NCI-H82 treated with DMSO at 0.1 percent for 48 hours (cell line): ENCODE measurements around the gene IRF8.

Experiments used
- DNase-seq: peaks from one replicate; lab custom pipeline; 2025; ENCODE audit not compliant: unreplicated experiment; lab: John Stamatoyannopoulos, UW

Gene IRF8

GRCh38 chr16:85955566-85955965, 56.6 kb downstream of the IRF8 start:
- DNase-seq: no peak

DNA sequence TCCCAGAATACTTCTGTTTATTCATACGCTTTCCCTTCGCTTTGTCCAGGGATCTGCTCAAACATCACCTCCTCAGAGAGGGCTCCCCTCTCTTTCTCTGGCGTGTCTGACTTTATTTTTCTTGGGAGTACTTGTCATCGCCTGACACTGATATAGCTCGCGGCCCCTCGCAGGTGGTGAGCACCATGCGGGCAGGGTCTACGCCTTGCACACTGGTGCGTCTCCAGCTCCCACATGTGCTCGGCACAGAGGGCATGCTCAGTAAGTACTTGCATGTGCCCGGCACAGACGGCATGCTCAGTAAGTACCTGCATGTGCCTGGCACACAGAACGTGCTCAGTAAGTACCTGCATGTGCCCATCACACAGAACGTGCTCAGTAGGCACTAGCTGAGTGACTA, 57.5 kb downstream of the IRF8 start:
- no peak for DNase-seq

DNA sequence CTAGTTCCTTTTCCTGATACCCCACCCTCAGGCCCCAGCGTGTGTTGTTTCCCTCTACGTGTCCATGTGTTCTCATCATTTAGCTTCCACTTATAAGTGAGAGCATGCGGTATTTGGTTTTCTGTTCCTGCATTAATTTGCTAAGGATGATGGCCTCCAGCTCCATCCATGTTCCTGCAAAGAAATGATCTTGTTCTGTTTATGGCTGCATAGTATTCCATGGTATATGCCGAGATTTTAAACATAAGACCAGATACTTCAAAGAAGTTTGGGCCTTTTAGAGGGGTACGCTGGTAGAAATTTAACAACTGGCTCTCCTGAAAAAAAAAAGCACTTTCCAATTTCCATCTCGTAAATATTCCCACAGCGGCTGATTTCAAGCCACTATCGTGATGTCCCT, 59.8 kb downstream of the IRF8 start:
- DNase-seq: no peak

DNA sequence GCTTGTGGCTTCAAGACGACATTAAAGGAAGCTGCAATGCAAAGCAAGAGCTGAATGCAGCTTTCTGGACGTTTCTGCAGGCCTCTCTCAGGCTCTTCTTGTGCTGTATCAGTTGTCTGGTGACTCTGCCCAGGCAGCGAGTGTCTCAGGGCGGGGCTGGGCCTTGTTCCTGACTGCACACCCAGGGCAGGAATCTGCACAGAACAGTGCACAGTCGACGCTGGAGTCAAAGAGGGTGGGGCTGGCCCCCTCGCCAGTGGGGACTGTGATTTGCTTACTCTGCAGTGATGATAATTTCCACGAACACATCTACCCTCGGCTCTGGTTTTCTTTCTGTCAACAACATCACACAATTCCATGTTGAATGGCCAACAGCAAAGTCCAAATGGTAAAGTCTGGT, 60.7 kb downstream of the IRF8 start:
- no peak for DNase-seq

DNA sequence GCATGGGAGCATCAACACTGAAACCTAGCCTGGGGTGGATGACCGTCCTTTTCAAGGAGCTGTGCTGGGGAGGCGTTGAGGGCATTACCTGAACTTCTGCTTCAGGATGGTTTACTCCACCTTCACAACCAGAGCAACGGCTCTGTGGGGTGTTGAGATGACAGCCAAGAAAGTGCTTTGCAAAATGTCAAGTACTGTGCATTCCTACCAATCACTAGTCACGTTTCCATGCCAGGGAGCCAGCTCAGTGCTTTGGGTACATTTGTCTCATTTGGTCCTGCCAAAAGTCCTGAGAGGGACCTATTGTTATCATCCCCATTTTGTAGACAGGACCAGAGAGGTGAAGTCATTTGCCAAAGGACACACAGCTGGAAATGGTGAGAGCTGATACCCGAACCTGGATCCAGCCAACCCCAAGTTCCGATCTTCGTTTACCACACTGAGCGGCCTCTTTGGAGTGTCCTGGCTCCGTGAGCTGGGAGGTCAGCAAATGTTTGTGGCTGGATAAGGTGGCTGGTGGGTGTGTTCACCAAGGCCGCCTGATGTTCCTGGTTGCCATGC, 61.6 kb downstream of the IRF8 start:
- no peak for DNase-seq

DNA sequence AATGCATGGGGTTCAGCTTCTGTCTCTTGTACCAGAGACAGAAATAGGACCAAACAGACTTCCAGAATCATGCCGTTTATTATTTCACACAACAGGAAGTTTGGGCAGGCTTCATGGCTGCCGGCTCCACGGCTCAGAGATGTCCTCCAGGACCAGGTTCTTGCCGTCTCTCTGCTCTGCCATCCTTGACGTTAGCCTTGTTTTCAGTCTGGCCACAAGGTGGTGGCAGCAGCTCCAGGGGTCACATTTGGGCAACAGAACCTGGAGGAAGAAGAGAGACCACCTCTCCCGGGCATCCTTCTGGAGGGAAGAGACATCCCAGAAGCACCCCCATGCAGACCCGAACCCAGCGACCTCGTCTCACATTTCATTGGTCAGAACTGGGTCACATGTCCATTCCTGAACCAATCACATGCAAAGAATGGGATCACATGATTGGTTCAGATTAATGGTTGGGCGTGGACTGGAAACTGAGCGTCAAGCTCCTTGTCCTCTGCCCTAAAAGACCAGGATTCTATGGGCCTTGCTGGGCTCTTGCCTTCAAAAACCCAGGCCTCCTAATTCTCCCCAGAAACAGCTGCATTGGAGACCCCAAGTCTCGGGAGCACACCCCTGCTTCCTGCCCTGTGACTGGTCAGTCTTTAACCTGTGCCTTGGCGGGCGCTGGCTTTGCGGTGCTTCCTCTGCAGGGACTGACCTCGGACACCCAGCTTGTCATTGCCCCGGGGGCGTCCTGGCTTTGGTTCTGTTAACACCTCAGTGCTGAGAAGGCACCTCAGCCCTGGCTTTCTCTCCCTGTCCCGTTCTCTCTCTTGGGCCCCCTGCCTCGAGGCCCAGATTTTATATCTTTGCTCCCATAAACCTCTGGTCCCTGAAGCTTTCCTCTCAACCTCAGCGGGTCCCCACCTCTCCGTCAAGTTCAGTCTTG, 63.3 kb downstream of the IRF8 start:
- DNase-seq: no peak

DNA sequence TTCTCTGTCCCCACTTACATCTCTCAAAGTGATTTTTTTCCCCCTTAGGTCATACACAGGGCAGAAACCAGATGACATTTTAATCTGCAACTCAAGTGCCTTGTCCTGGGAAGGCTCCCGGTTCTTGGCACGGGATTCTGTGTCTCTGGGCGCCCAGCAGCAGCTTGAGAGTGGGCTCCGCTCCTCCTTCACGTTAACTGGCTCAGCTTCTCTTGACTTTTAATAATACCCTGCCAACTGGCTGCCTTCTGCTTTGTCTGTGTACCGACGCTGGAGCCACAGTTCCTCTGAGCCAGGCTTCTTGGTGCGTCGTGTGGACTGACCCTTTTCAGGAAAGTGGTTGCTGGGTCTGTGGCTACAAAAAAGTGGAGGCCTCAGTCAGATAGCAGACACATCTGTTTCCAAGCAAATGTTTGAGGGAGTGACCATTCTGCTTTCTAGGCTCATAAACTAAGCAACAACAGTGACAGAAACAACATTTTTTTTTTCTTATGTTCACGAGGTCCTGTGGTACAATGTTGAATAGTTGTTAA, 64.9 kb downstream of the IRF8 start:
- DNase-seq: no peak

- DNase-seq: no peak
Observed at GRCh38 chr16:85965125-85965524, 66.2 kb downstream of the IRF8 start.

GRCh38 chr16:85967111-85967510, 68.1 kb downstream of the IRF8 start:
- no peak for DNase-seq

DNA sequence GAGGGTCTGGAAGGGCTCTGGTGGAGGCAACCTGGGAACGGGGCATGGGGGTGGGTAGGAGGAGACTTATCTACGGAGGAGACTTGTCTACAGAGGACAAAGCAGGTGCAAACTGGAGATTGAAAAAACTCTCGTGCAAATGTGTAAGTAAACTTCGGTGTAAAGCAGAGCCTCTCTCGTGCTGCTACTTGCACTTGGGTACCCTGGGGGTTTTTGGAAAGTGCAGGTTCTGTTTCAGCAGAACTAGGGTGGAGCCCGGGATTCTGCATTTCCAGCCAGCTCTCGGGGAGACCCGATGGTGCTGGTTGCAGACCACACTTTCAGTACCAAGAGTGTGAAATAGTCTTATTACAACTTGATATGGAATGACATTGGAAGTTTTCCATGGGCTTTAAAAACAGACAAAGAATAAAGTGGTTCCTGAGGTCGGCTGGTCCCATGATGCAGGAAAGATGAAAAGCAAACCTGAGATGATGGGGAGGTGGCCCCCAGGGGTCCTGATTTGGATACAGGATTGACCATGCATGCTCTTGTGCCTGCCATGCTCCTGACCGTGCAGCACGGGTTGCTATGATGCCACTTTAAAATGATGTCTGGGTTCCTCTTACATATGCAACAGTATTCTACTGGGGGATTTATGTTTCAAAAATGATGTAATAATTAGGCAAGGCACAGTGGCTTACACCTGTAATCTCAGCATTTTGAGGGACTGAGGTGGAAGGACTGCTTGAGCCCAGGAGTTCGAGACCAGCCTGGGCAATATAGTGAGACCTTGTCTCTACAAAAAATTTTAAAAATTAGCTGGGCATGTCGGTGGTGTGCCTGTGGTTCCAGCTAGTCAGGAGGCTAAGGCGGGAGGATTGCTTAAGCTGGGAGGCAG, 69.3 kb downstream of the IRF8 start:
- no peak for DNase-seq

DNA sequence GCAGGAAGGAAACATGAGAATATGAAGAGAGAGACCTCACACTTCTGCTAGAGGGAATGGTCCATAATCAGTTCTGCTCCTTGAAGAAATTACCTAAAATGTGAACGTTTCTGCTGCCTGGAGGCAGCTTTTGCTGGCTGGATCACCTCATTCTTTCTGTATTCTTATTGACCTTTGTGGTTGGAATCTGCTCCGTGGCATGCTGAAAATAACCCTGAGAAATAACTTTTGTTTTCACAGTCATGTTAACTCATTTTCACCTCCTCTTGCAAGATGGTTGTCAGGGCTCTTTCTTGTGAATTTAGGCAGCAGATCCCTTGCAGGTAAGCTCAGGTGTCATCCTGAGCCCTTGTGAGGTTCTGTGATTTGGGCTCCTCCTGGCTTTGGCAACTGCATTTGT, 70.2 kb downstream of the IRF8 start:
- no peak for DNase-seq

- DNase-seq: no peak
Observed at GRCh38 chr16:85969591-85969990, 70.6 kb downstream of the IRF8 start.

DNA sequence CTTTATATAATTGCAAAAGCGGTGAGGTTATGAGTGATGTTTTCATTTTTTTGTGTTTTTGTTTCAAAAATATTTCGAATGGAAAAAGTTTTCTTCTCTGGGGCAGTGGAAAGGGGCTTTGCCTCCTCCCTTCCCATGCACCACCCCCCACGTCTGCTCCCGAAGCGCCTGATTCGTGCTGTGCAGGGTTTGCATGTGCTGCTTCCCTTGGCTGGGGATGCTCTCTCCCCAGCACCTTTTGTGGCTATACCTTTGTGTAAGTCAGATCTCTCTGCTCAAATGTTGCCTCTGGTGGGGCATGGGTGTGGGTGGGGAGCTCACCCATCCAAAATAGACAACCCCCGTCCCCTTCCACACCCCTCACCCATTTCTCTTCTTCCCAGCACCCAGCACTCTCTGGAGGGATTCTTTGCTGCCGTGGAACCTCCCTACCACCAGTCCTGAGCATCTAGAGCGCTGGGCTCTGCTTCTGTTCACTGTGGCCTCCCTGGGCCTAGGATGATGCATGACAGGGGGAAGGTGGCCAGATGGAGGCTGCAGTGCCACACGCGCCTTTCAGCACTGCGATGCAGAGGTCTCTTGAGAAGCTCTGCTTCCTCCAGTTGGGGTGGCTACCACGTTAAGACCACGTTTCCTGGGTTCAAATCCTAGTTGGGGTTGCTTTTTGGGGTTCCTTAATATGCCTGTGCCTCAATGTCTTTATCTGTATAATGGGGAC, 71.2 kb downstream of the IRF8 start:
- DNase-seq: no peak

DNA sequence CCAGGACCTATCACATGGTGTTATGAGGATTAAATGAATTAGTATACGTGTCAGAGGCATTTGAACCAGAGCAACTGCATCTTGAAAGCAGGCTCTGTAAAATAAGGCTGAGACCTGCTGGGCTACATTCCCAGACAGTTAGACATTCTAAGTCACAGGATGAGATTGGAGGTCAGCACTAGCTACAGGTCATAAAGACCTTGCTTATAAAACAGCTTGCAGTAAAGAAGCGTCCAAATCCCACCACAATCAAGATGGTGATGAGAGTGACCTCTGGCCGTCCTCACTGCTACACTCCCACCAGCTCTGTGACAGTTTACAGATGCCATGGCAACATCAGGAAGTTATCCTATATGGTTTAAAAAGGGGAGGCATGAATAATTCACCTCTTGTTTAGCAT, 71.8 kb downstream of the IRF8 start:
- no peak for DNase-seq
